Ovary (tissue), 9 donors: ENCODE data around the gene PPP1R1C. TPM values are rescaled to one million over a fixed set of nuclear protein-coding genes. Genes with fewer than 3 reads are reported as not detected.

ENCODE experiments used
- DNase-seq, 5 donors: peaks; one replicate each; pipeline ENCODE4 v3.0.0-alpha.2; 2019 to 2020
- H3K27ac ChIP-seq, 2 donors: fragments of 200-600 bp; one replicate each; pipeline versions ENCODE4 v1.5.1 to v1.8.0; 2019 to 2022
- H3K27me3 ChIP-seq: fragments of 200-600 bp; one replicate; pipeline ENCODE4 v1.8.0; 2022
- H3K36me3 ChIP-seq: fragments of 200-600 bp; sonication (generic); one replicate; pipeline ENCODE4 v1.5.1; 2019
- H3K4me1 ChIP-seq: one replicate; pipeline ENCODE4 v1.8.1; 2013; ENCODE audit warnings: mild to moderate bottlenecking, moderate library complexity; ENCODE audit not compliant: insufficient read depth
- H3K4me3 ChIP-seq: fragments of 200-600 bp; sonication (generic); one replicate; pipeline ENCODE4 v1.5.1; 2017
- H3K9me3 ChIP-seq, 2 donors: fragments of 200-600 bp in 1 of 2; sonication (generic) in 1 of 2; one replicate each; pipeline versions ENCODE4 v1.5.1 to v1.8.1; 2013 to 2019; ENCODE audit warnings: mild to moderate bottlenecking in 1 of 2, moderate library complexity in 1 of 2
- EP300 ChIP-seq: sonication (generic); formaldehyde crosslinking; IDR thresholded peaks from one replicate; pipeline ENCODE4 v1.6.1; 2017; ENCODE audit warnings: antibody characterized with exemption
- POLR2A ChIP-seq: fragments of 450-650 bp; IDR thresholded peaks from one replicate; pipeline ENCODE4 v1.6.1; 2017; ENCODE audit warnings: antibody characterized with exemption, mild to moderate bottlenecking, moderate library complexity
- WGBS, 3 donors: extraction: QIAGEN DNeasy Blood & Tissue Kit in 1 of 3; methylation state at CpG; one replicate each; pipeline versions ENCODE4 v1.1.5 to v1.1.7; 2013 to 2017; 5-methylcytosine and 5-hydroxymethylcytosine counted together
- intact Hi-C, 4 donors: fragments of 100-400 bp; cut with DNase I; formaldehyde crosslinking; loops; one replicate each; pipeline versions ENCODE4 v1.11.0 to v1.15.1; 2022 to 2023
- polyA plus RNA-seq, 2 donors: library from polyadenylated mRNA; stranded (reverse); fragments of 200-250 nt in 1 of 2; fragments of 350-450 nt in 1 of 2; fragmentation: Illumina TruSeq in 1 of 2; extraction: RNeasy Lipid Tissue Mini Kit (QIAGEN cat#74804) in 1 of 2; gene quantifications; one replicate each; pipeline ENCODE4 v1.2.3, GENCODE V29; 2013 to 2014
- total RNA-seq, 7 donors: library from RNA; depleted of rRNA in 2 of 7; stranded (reverse); fragments of >200 nt in 2 of 7; fragmentation: NEBNext Ultra II Directional in 3 of 7; extraction: Animal tissue kit (Norgen Biotek cat#: 25700) in 3 of 7; gene quantifications; one replicate each; pipeline versions ENCODE4 v1.1.0 to v1.2.4, GENCODE V29; 2016 to 2023
- TF ChIP-seq, protein P1 (sequence below), 3 donors: fragments of 450-650 bp in 2 of 3; fragments of 200-600 bp in 1 of 3; IDR thresholded peaks; one replicate each; pipeline versions ENCODE4 v1.5.1 to v1.8.0; 2016 to 2022; ENCODE audit warnings: antibody characterized with exemption in 3 of 3, mild to moderate bottlenecking in 1 of 3
- donor health status: DM: no; HTN: no; CAD: no; lungs with moderate emphysema.
- donor health status: DM: no; HTN: no; CAD: no.
- donor health status: Bipolar disorder and iron deficiency.
- donor health status: DM: yes; HTN: yes; CAD: no.
- donor health status: DM: no; HTN: no; CAD: no.
- donor health status: DM: yes; HTN: yes; CAD: no.

Gene PPP1R1C
- total and polyA plus RNA-seq, 9 donors = 0.10 to 1.1 (median 0.76) TPM; not detected in 5

DNA sequence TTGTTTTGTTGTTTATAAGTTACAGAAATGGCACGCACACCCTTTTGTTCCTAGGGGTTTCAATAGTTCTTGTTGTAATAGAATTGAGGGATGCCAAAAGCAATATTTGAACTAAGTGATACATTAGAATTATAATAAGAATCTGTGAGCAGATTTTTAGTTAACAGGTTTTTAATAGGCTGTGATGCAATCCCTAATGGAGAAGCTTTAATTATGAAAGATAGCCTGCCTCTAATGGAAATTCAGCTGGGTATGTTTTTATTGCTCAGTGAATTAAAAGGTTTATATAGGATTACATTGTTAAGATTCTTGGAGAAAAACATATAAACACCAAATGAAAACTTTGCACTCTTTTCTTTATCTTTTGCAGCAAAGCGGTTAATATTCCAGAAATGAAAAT, 131.1 kb downstream of the PPP1R1C start:
- Histone ChIP-seq H3K36me3 (no peaks in the 10 kb centered on the region), H3K27me3 (no peaks in the 10 kb centered on the region), H3K4me3 (no peak overlapping the region), H3K9me3 (no peaks in the 10 kb centered on the region), H3K27ac (no peak overlapping the region), H3K4me1 (no peaks in the 10 kb centered on the region)
- TF ChIP-seq POLR2A (no peak), EP300 (no peak)
- TF ChIP-seq, protein P1, sequence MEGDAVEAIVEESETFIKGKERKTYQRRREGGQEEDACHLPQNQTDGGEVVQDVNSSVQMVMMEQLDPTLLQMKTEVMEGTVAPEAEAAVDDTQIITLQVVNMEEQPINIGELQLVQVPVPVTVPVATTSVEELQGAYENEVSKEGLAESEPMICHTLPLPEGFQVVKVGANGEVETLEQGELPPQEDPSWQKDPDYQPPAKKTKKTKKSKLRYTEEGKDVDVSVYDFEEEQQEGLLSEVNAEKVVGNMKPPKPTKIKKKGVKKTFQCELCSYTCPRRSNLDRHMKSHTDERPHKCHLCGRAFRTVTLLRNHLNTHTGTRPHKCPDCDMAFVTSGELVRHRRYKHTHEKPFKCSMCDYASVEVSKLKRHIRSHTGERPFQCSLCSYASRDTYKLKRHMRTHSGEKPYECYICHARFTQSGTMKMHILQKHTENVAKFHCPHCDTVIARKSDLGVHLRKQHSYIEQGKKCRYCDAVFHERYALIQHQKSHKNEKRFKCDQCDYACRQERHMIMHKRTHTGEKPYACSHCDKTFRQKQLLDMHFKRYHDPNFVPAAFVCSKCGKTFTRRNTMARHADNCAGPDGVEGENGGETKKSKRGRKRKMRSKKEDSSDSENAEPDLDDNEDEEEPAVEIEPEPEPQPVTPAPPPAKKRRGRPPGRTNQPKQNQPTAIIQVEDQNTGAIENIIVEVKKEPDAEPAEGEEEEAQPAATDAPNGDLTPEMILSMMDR (IDR thresholded peaks at IDR 0.05) = no peak
- DNase-seq = no peak
- 68 to 81% (median 80%) methylated on average over 2 of the region's 2 CpGs for WGBS, 3 donors
- intact Hi-C loops = no loop called here

DNA sequence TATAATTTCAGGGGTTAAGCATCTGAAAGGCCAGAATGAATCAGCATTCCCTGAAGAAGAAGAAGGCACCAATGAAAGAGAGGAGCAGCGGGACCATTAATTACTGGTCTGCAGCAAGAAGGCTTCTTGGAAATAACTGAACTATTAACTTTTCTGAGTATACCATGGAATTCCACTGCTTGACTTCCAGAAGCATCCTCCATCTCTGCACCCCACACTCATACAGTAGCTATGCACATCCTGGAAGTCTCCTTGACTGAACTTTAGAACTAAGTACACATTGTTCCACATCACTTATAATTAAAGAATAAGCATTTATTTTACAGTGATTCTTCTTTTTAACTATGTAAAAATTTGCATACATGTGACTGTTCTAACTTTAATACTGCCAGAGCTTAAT, 131.5 kb downstream of the PPP1R1C start:
- TF ChIP-seq EP300 (no peak), POLR2A (no peak)
- TF ChIP-seq, protein P1 (IDR thresholded peaks at IDR 0.05) = no peak
- no peaks in the 10 kb centered on the region for H3K36me3 ChIP-seq
- DNase-seq = no peak
- intact Hi-C loops = no loop called here
- no peak overlapping the region for H3K27ac ChIP-seq
- WGBS, 3 donors = 58 to 80% (median 74%) methylated on average over 1 of the region's 1 CpG
- no peak overlapping the region for H3K4me3 ChIP-seq
- H3K27me3 ChIP-seq = no peaks in the 10 kb centered on the region
- no peaks in the 10 kb centered on the region for H3K4me1 ChIP-seq
- no peaks in the 10 kb centered on the region for H3K9me3 ChIP-seq

GRCh38 chr2:182128821-182129707, 143.4 kb downstream of the PPP1R1C start:
- H3K27ac ChIP-seq = no peak overlapping the region
- no peaks in the 10 kb centered on the region for H3K27me3 ChIP-seq
- H3K36me3 ChIP-seq = no peaks in the 10 kb centered on the region
- H3K4me1 ChIP-seq = no peaks in the 10 kb centered on the region
- no peak for DNase-seq
- TF ChIP-seq EP300 = no peak
- no peak for TF ChIP-seq POLR2A
- TF ChIP-seq, protein P1 (IDR thresholded peaks at IDR 0.05) = no peak
- H3K9me3 ChIP-seq = no peaks in the 10 kb centered on the region
- 16 to 29% (median 16%) methylated on average over 3 of the region's 3 CpGs for WGBS, 3 donors
- H3K4me3 ChIP-seq = no peak overlapping the region
- intact Hi-C loops = no loop called here

DNA sequence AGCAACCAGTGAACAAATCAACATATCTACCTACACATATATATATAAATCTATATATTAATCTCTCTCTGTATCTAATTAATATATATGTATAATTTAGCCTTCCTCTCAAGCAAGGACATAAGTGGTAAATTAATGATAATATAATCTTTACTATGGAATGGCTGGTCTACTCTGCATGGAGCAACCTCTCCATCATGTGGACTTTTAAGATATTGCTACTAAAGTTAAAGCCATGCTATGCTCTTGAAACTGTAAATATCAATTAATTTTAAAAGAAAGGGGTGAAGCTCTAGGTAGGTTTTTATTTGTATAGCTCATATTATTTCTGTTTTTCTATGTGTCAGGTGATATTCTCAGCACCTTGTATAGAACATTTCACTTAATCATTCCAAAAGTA, 147.0 kb downstream of the PPP1R1C start:
- H3K9me3 ChIP-seq = no peaks in the 10 kb centered on the region
- no peak overlapping the region for H3K4me3 ChIP-seq
- H3K27me3 ChIP-seq = no peaks in the 10 kb centered on the region
- H3K36me3 ChIP-seq = no peaks in the 10 kb centered on the region
- no peaks in the 10 kb centered on the region for H3K4me1 ChIP-seq
- intact Hi-C loops = no loop called here
- H3K27ac ChIP-seq = no peak overlapping the region
- no peak for DNase-seq
- TF ChIP-seq, protein P1 (IDR thresholded peaks at IDR 0.05) = no peak
- TF ChIP-seq EP300 = no peak
- TF ChIP-seq POLR2A = no peak
